Right lobe of liver (tissue), 6 donors: ENCODE measurements around the gene PLSCR4. TPM values are rescaled to one million over a fixed set of nuclear protein-coding genes. Genes with fewer than 3 reads are reported as not detected.

Experiments used
- ATAC-seq, 4 donors: fragments of 200-7000 bp; cut with Tn5 transposase; one replicate each; pipeline ENCODE4 v1.9.1; 2020; ENCODE audit warnings: mild to moderate bottlenecking in 4 of 4, moderate library complexity in 4 of 4
- DNase-seq, 3 donors: peaks; one replicate each; pipeline ENCODE4 v3.0.0-alpha.2; 2020
- H3K27ac ChIP-seq, 3 donors: fragments of 200-600 bp; one replicate each; pipeline ENCODE4 v1.8.0; 2022
- H3K27me3 ChIP-seq, 2 donors: fragments of 200-600 bp; one replicate each; pipeline ENCODE4 v1.8.0; 2022
- H3K36me3 ChIP-seq, 4 donors: fragments of 200-600 bp; sonication (generic) in 1 of 4; one replicate each; pipeline versions ENCODE4 v1.5.1 to v1.8.0; 2017 to 2022; ENCODE audit warnings: control low read depth in 1 of 4
- H3K4me1 ChIP-seq, 4 donors: fragments of 200-600 bp; sonication (generic) in 1 of 4; one replicate each; pipeline versions ENCODE4 v1.5.1 to v1.8.0; 2017 to 2022; ENCODE audit warnings: control low read depth in 1 of 4
- H3K4me3 ChIP-seq, 3 donors: fragments of 200-600 bp; one replicate each; pipeline ENCODE4 v1.8.0; 2022
- H3K9me3 ChIP-seq, 4 donors: fragments of 200-600 bp; sonication (generic) in 1 of 4; one replicate each; pipeline versions ENCODE4 v1.5.1 to v1.8.0; 2017 to 2022; ENCODE audit warnings: control low read depth in 1 of 4
- POLR2A ChIP-seq: fragments of 450-650 bp; IDR thresholded peaks from one replicate; pipeline ENCODE4 v1.6.1; 2017; ENCODE audit warnings: antibody characterized with exemption, mild to moderate bottlenecking
- WGBS: methylation state at CpG from one replicate; pipeline ENCODE4 v1.1.6; 2018; ENCODE audit warnings: low coverage, low lambda C conversion rate; ENCODE audit not compliant: insufficient coverage; ENCODE audit errors: missing lambda C conversion rate; 5-methylcytosine and 5-hydroxymethylcytosine counted together
- intact Hi-C, 2 donors: fragments of 100-400 bp; cut with DNase I; formaldehyde crosslinking; loops; one replicate each; pipeline versions ENCODE4 v1.11.2 to v1.14.1; 2022
- total RNA-seq, 6 experiments: library from RNA; depleted of rRNA in 2 of 6; stranded (reverse); fragments of >200 nt in 2 of 6; fragmentation: NEBNext Ultra II Directional in 3 of 6; extraction: Animal tissue kit (Norgen Biotek cat#: 25700) in 3 of 6; gene quantifications; one replicate each; pipeline versions ENCODE4 v1.1.0 to v1.2.4, GENCODE V29; 2016 to 2023
- TF ChIP-seq, protein P1 (sequence below), 4 donors: fragments of 200-600 bp in 3 of 4; fragments of 450-650 bp in 1 of 4; IDR thresholded peaks; one replicate each; pipeline versions ENCODE4 v1.5.1 to v1.8.0; 2016 to 2022; ENCODE audit warnings: antibody characterized with exemption in 4 of 4, mild to moderate bottlenecking in 2 of 4
- donor health status: DM: no; HTN: yes; CAD: no.
- donor health status: DM: no; HTN: no; CAD: no.
- donor health status: DM: no; HTN: no; CAD: no.
- donor health status: DM: no; HTN: yes; CAD: no.
- donor health status: DM: no; HTN: yes; CAD: no.

The PLSCR4 gene
- total RNA-seq, 6 experiments from 2014 or later: 25.2 to 44.9 (median 42.4) TPM

DNA sequence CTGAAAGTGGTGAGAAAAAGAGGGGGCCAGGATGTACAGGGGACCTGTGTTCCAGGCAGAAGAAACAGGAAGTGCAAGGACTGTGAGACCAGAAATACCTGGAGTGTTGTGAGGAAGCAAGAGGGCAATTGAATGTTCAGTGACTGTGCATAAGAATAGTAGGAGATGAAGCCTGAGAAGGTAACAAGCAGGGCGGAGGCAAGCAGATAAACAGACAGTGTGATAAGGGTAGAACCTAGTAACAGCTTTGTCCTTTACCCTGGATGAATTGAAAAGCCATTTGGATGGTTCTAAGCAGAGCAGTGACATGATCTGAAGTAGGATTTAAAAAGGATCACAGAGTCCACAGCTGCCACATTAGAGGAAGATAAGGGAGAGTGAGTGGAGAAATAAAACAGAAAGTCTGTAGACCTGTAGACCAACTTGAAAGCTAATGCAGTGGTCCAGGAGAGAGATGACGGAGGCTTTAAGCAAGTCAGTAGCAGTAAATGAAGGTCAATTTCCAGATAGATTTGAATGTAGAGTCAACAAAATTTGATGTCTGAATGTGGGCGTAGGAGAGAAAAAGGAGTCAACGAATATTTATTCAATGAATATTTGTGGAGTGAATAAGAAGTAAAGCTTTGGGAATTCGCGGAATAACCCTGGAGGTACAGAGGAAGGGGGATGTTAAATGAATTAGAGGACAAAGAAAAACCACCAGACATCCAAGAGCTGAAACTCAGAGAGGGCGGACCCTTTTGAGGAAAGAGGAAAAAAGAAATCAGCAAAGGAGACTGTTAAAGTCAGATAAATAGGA, 85.7 kb downstream of the PLSCR4 start:
- Histone ChIP-seq H3K36me3 (no peaks in the 10 kb centered on the region), H3K27me3 (no peaks in the 10 kb centered on the region), H3K4me1 (peaks cover 0 to 43% (median 6%) of the 10 kb centered on the region in 4 donors), H3K9me3 (no peaks in the 10 kb centered on the region), H3K27ac (peak overlapping the region in 1 of 3 donors; percentile 53), H3K4me3 (no peak overlapping the region)
- intact Hi-C loops: no loop called here
- ATAC-seq (no peak), DNase-seq (no peak)
- TF ChIP-seq, protein P1, sequence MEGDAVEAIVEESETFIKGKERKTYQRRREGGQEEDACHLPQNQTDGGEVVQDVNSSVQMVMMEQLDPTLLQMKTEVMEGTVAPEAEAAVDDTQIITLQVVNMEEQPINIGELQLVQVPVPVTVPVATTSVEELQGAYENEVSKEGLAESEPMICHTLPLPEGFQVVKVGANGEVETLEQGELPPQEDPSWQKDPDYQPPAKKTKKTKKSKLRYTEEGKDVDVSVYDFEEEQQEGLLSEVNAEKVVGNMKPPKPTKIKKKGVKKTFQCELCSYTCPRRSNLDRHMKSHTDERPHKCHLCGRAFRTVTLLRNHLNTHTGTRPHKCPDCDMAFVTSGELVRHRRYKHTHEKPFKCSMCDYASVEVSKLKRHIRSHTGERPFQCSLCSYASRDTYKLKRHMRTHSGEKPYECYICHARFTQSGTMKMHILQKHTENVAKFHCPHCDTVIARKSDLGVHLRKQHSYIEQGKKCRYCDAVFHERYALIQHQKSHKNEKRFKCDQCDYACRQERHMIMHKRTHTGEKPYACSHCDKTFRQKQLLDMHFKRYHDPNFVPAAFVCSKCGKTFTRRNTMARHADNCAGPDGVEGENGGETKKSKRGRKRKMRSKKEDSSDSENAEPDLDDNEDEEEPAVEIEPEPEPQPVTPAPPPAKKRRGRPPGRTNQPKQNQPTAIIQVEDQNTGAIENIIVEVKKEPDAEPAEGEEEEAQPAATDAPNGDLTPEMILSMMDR (IDR thresholded peaks at IDR 0.05): no peak
- TF ChIP-seq POLR2A: no peak
- 90% methylated on average over 7 of the region's 7 CpGs for whole genome bisulfite sequencing

DNA sequence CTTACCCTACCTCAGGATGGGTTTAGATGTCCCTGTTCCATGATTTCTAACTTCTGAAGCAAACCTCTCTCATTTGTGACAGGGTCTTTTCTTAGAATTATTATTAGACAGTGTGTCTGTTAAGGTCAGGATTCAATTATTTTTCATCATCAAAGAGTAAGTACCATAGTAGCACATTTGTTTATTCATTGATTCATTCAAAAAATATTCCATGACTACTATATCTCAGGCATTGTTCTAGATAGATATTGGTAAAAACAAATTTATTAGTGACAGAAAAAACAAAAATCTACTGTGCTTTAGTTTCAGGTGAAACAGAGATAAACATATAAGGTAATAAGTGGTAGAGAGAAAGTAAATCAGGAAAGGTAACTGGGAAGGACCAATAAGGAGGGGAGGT, 86.4 kb downstream of the PLSCR4 start:
- TF ChIP-seq, protein P1 (IDR thresholded peaks at IDR 0.05): no peak
- TF ChIP-seq POLR2A: no peak
- H3K4me1 ChIP-seq: peaks cover 0 to 43% (median 6%) of the 10 kb centered on the region in 4 donors
- H3K36me3 ChIP-seq: no peaks in the 10 kb centered on the region
- intact Hi-C loops: no loop called here
- DNase-seq (no peak), ATAC-seq (no peak)
- H3K27me3 ChIP-seq: no peaks in the 10 kb centered on the region
- H3K9me3 ChIP-seq: no peaks in the 10 kb centered on the region
- no peak overlapping the region for H3K27ac ChIP-seq
- H3K4me3 ChIP-seq: no peak overlapping the region

DNA sequence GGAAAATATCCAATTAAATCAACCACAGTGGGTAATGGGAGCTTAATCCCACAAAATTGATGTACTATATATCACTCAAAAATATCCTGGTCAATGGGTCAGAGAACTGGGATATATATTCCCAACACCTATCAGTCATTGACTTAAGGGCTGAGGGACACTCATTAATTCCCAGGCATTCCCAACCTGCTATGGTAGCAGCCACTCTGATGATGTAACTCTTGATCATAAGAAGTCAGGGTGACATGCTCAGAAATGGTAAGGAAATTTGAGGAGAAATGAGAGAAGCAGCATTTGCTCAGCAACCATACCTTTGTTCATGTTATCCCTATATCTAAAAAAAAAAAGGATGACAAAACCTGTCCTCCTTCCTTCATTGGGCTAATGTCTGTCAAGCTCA, 86.8 kb downstream of the PLSCR4 start:
- no peak for DNase-seq
- Histone ChIP-seq H3K4me1 (peaks cover 0 to 45% (median 7%) of the 10 kb centered on the region in 4 donors), H3K27me3 (no peaks in the 10 kb centered on the region), H3K27ac (peak overlapping the region; percentile 42 to 98 (median 97)), H3K9me3 (no peaks in the 10 kb centered on the region), H3K4me3 (no peak overlapping the region), H3K36me3 (no peaks in the 10 kb centered on the region)
- ATAC-seq: no peak
- intact Hi-C loops: no loop called here
- no peak for TF ChIP-seq POLR2A
- TF ChIP-seq, protein P1 (IDR thresholded peaks at IDR 0.05): no peak

DNA sequence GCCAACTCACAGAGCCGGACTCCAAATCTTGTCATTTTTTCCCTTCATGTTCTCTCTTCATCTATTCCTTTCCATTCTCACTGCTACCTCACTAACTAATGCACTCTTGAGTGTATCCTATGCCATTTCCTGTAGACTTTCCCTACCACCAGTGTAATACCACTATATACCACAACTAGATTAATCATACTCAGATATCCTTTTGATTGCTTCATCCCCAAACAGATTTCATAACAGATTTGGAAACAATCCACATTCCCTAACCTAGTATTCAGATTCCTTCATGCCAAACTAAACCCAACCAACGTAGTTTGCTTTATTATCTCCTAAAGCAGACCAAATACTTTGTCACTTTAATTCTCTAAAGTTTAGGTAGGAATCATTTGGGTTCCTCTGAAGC, 87.3 kb downstream of the PLSCR4 start:
- ATAC-seq (peak in 3 of 4 donors; percentile 6 to 48 (median 25)), DNase-seq (no peak)
- peak overlapping the region; percentile 42 to 98 (median 97) for H3K27ac ChIP-seq
- peaks cover 0 to 50% (median 10%) of the 10 kb centered on the region in 4 donors for H3K4me1 ChIP-seq
- TF ChIP-seq, protein P1 (IDR thresholded peaks at IDR 0.05): peak; percentile 16 to 82 (median 24)
- TF ChIP-seq POLR2A: peak; percentile 14
- H3K27me3 ChIP-seq: no peaks in the 10 kb centered on the region
- 22% methylated on average over 2 of the region's 2 CpGs for WGBS
- H3K9me3 ChIP-seq: no peaks in the 10 kb centered on the region
- H3K4me3 ChIP-seq: no peak overlapping the region
- H3K36me3 ChIP-seq: no peaks in the 10 kb centered on the region
- intact Hi-C loops: no loop called here
